ENCODE data around the gene GSK3A. TPM values are rescaled to one million over a fixed set of nuclear protein-coding genes. Genes with fewer than 3 reads are reported as not detected.

GSK3A gene
- total and polyA plus RNA-seq, 2 donors, result 8.4 to 56.9 TPM

DNA sequence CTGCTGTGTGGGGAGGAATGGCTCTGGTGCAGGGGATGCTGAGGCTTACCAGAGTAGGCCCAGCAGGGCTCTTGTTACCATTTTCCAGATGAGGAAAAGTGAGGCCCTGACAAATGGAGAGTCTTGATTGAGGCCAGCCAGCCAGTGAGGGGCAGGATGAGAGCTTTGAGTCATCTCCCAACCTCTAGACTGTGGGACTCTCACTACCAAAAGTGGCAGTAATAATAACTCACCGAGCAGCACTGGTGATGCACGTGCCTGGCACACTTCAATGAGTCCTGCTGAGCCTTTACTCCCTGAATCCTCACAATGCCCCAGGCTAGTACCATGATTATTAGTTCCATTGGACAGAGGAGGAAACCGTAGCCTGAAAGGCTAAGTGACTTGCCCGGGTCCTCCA, 34.4 kb upstream of the GSK3A start:
- WGBS, result 82% methylated on average over 4 of the region's 4 CpGs
- no peak for DNase-seq (ENCODE audit: extremely low spot score)
- Histone ChIP-seq H3K36me3 (ENCODE audit: insufficient read depth) (no peaks in the 10 kb centered on the region), H3K27ac (ENCODE audit: low read depth) (no peak overlapping the region), H3K4me3 (ENCODE audit: low read depth, low read length) (no peak overlapping the region), H3K4me1 (ENCODE audit: insufficient read depth) (peaks cover 3% of the 10 kb centered on the region)

DNA sequence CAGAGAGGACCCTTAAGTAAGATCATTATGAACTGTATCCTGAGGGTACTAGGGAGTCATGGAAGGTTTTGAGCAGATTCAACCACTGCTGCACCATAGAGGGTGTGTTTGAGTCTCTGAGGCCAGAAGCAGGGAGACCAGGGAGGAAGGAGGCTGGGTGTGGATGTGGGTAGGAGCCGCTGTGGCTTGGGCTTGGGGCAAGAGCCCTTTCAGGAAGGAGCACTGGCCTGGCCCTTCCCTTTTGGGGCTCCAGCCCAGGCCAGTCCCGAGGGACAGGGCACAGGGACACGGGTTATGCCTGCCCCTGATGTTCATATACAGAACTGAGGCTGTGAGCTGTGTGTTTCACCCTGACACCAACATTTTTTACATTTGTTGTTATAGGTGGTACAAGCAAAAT, 33.9 kb upstream of the GSK3A start:
- Histone ChIP-seq H3K36me3 (ENCODE audit: insufficient read depth) (no peaks in the 10 kb centered on the region), H3K4me1 (ENCODE audit: insufficient read depth) (no peaks in the 10 kb centered on the region), H3K27ac (ENCODE audit: low read depth) (no peak overlapping the region)

DNA sequence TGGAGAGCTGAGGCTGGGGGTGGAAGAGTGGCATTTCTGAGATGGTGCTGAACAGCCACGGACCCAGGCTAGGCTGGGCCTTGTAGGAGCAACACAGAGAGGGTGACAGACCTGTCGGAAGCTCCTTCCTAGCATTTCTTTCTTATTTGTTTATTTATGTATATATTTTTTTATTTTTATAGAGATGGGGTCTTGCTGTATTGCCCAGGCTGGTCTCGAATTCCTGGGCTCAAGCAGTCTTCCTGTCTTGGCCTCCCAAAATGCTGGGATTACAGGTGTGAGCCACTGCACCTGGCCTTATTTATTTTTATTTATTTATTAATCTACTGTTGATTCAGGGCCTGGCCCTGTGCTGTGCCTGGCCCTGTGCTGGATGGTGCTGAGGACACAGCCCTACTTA, 33.1 kb upstream of the GSK3A start:
- Histone ChIP-seq H3K36me3 (ENCODE audit: insufficient read depth) (no peaks in the 10 kb centered on the region), H3K4me1 (ENCODE audit: insufficient read depth) (no peaks in the 10 kb centered on the region)

More for the DNA sequence above, 33.9 kb upstream of the GSK3A start:
- 66% methylated on average over 3 of the region's 3 CpGs for WGBS
- H3K4me3 ChIP-seq (ENCODE audit: low read depth, low read length), result no peak overlapping the region
- no peak for DNase-seq (ENCODE audit: extremely low spot score)

DNA sequence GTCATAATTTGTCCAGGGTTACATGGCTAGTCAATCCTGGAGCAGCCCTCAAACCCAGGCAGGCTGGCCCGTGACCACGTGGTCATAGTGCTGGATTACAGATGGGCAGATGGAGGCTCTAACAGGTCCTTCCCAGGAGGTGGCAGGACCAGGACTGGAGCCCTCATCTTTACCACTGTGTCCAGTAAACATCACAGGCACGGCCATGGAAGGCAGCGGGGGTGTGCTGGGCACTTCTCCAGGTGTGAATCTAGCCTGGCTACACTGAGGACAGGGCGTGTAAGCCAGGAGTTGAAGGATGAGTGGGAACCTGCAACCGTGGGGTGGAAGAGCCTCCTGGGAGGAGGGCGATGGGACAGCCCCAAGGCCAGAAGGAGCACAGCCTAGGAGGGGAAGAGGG, 32.7 kb upstream of the GSK3A start:
- no peaks in the 10 kb centered on the region for H3K36me3 ChIP-seq (ENCODE audit: insufficient read depth)
- no peaks in the 10 kb centered on the region for H3K4me1 ChIP-seq (ENCODE audit: insufficient read depth)
- 69% methylated on average over 7 of the region's 7 CpGs for WGBS
- no peak overlapping the region for H3K4me3 ChIP-seq (ENCODE audit: low read depth, low read length)
- no peak overlapping the region for H3K27ac ChIP-seq (ENCODE audit: low read depth)
- no peak for DNase-seq (ENCODE audit: extremely low spot score)

More for the DNA sequence above, 33.1 kb upstream of the GSK3A start:
- Histone ChIP-seq H3K27ac (ENCODE audit: low read depth) (no peak overlapping the region), H3K4me3 (ENCODE audit: low read depth, low read length) (no peak overlapping the region)
- WGBS, result 91% methylated on average over 3 of the region's 3 CpGs
- no peak for DNase-seq (ENCODE audit: extremely low spot score)

DNA sequence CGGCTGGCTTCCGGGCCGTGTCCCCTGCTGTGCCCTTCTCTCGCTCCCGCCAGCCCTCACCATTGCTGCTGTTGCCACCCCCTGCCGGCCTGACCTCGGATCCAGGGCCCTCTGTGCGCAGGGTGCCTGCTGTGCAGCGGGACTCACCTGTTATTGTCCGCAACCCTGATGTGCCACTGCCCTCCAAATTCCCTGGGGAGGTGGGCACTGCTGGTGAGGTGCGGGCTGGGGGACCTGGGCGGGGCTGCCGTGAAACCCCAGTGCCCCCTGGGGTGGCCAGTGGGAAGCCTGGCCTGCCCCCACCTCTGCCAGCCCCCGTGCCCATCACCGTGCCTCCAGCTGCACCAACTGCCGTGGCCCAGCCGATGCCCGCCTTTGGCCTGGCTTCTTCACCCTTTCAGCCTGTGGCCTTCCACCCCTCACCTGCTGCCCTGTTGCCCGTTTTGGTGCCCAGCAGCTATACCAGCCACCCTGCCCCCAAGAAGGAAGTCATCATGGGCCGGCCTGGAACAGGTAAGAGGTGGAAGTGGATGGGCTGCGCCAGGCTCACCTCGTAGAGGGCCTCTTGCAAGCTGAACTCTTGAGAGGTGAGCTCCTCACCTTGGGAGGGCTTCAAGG, 31.8 kb upstream of the GSK3A start:
- Histone ChIP-seq H3K27ac (ENCODE audit: low read depth) (no peak overlapping the region), H3K4me3 (ENCODE audit: low read depth, low read length) (no peak overlapping the region), H3K4me1 (ENCODE audit: insufficient read depth) (no peaks in the 10 kb centered on the region), H3K36me3 (ENCODE audit: insufficient read depth) (no peaks in the 10 kb centered on the region)
- 92% methylated on average over 22 of the region's 22 CpGs for WGBS
- DNase-seq (ENCODE audit: extremely low spot score), result no peak

DNA sequence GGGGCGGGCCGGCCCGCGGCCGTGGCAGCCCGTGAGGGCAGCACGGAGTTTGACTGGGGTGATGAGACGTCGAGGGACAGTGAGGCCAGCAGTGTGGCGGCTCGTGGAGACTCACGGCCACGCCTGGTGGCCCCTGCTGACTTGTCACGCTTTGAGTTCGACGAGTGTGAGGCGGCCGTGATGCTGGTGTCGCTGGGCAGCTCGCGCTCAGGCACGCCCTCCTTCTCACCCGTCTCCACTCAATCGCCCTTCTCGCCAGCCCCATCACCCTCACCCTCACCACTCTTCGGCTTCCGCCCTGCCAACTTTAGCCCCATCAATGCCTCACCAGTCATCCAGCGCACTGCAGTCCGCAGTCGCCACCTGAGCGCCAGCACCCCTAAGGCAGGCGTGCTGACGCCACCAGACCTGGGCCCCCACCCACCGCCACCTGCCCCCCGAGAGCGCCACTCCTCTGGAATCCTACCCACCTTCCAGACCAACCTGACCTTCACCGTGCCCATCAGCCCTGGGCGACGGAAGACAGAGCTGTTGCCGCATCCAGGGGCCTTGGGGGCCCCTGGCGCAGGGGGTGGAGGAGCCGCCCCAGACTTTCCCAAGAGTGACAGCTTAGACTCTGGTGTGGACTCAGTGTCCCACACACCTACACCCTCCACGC, 31.1 kb upstream of the GSK3A start:
- H3K36me3 ChIP-seq (ENCODE audit: insufficient read depth), result no peaks in the 10 kb centered on the region
- H3K4me1 ChIP-seq (ENCODE audit: insufficient read depth), result no peaks in the 10 kb centered on the region

DNA sequence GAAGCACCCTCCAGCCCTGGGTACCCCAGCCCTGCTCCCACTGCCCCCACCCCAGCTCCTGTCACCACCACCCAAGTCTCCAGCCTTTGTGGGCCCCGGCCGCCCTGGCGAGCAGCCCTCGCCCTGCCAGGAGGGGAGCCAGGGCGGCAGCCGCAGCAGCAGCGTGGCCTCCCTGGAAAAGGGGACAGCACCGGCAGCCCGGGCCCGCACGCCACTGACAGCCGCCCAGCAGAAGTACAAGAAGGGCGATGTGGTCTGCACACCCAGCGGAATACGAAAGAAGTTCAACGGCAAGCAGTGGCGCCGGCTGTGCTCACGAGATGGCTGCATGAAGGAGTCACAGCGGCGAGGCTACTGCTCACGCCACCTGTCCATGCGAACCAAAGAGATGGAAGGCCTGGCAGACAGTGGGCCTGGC, 30.6 kb upstream of the GSK3A start:
- no peaks in the 10 kb centered on the region for H3K36me3 ChIP-seq (ENCODE audit: insufficient read depth)
- H3K4me3 ChIP-seq (ENCODE audit: low read depth, low read length), result no peak overlapping the region
- H3K27ac ChIP-seq (ENCODE audit: low read depth), result no peak overlapping the region
- no peak for DNase-seq (ENCODE audit: extremely low spot score)
- H3K4me1 ChIP-seq (ENCODE audit: insufficient read depth), result no peaks in the 10 kb centered on the region
- 94% methylated on average over 23 of the region's 23 CpGs for WGBS

More for the DNA sequence above, 31.1 kb upstream of the GSK3A start:
- 94% methylated on average over 43 of the region's 43 CpGs for WGBS
- H3K27ac ChIP-seq (ENCODE audit: low read depth), result no peak overlapping the region
- DNase-seq (ENCODE audit: extremely low spot score), result no peak
- H3K4me3 ChIP-seq (ENCODE audit: low read depth, low read length), result no peak overlapping the region

DNA sequence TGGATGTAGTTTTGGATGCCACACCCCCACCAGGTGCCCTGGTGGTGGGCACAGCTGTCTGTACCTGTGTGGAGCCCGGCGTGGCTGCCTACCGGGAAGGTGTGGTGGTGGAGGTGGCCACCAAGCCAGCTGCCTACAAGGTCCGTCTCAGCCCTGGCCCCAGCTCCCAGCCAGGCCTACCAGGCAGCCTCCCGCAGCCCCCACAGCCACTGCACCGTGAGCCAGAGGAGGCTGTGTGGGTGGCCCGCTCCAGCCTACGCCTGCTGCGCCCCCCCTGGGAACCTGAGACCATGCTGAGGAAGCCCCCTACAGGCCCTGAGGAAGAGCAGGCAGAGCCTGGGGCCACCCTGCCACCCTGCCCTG, 30.1 kb upstream of the GSK3A start:
- WGBS, result 80% methylated on average over 9 of the region's 9 CpGs
- no peaks in the 10 kb centered on the region for H3K4me1 ChIP-seq (ENCODE audit: insufficient read depth)
- no peak overlapping the region for H3K27ac ChIP-seq (ENCODE audit: low read depth)
- no peaks in the 10 kb centered on the region for H3K36me3 ChIP-seq (ENCODE audit: insufficient read depth)
- no peak overlapping the region for H3K4me3 ChIP-seq (ENCODE audit: low read depth, low read length)
- no peak for DNase-seq (ENCODE audit: extremely low spot score)

DNA sequence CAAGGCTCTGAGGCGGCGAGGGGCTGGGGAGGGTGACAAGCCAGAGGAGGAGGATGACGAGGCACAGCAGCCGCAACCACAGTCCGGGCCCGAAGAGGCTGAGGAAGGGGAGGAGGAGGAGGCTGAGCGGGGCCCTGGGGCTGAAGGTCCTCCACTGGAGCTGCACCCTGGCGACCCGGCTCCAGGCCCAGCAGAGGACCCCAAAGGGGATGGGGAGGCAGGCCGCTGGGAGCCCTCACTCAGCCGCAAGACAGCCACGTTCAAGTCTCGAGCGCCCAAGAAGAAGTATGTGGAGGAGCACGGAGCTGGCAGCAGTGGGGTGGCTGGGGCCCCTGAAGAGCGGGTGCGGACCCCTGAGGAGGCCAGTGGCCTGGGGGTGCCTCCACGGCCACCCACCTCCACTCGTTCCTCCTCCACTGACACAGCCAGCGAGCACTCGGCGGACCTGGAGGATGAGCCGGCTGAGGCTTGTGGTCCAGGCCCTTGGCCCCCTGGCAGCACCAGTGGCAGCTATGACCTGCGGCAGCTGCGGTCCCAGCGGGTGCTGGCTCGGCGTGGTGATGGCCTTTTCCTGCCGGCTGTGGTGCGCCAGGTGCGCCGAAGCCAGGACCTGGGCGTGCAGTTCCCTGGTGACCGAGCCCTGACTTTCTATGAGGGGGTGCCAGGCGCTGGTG, 29.6 kb upstream of the GSK3A start:
- 90% methylated on average over 35 of the region's 35 CpGs for WGBS
- H3K27ac ChIP-seq (ENCODE audit: low read depth), result no peak overlapping the region
- no peaks in the 10 kb centered on the region for H3K36me3 ChIP-seq (ENCODE audit: insufficient read depth)
- H3K4me1 ChIP-seq (ENCODE audit: insufficient read depth), result no peaks in the 10 kb centered on the region
- H3K4me3 ChIP-seq (ENCODE audit: low read depth, low read length), result no peak overlapping the region
- DNase-seq (ENCODE audit: extremely low spot score), result no peak

DNA sequence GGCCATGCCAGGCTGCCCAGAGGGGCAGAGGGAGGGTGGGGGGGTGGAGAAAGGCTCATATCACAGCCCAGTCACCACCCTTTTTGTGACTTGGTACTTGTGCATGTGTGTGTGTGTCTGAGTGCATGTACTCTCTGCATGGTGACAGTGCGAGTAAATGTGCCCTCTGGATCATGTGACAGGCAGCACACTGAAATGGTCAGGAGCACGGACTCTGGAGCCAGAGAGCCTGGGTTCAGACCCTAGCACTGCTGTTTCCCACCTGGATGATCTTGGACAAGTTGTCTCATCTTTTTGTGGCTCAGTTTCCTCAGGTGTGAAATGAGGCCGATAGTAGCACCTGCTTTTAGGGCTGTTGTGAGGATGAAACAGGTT, 28.6 kb upstream of the GSK3A start:
- no peak for DNase-seq (ENCODE audit: extremely low spot score)
- Histone ChIP-seq H3K27ac (ENCODE audit: low read depth) (no peak overlapping the region), H3K4me1 (ENCODE audit: insufficient read depth) (no peaks in the 10 kb centered on the region), H3K36me3 (ENCODE audit: insufficient read depth) (no peaks in the 10 kb centered on the region), H3K4me3 (ENCODE audit: low read depth, low read length) (no peak overlapping the region)
- whole genome bisulfite sequencing, result 50% methylated on average over 3 of the region's 3 CpGs

DNA sequence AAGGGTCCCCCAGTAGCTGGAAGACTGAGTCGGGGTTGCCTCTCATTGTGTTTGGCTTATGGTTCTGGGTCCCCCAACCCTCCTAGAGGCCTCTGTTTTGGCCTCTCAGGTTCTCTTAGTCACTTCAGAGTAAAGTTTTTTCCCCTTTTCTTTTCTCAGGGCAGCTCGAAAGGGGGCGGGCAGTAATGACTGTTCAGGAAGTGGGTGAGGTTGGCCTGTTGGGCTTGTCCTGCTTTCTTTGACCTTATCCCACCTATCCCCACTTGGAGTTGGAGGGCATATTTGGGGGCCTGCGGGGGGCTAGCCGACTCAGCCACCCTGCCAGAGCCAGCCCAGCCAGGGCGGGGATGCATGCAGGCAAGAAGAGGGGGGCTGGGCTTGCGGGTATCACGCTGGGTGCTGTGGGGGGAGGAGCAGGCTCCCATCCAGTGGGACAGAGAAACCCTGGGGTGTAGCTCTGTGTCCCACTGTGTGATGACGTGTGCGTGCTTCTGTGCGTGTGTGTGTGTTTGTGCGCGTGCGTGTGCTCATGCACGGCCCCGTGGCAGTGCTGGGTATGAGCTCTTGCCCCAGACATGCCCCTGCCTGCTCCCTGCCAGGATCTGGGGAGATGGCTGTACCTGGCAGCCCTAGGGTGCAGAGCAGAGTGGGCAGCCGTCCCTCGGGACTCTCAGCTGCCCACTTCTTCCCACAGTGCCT, 28.1 kb upstream of the GSK3A start:
- Histone ChIP-seq H3K4me3 (ENCODE audit: low read depth, low read length) (peak overlapping the region; percentile 70), H3K27ac (ENCODE audit: low read depth) (peak overlapping the region; percentile 88), H3K4me1 (ENCODE audit: insufficient read depth) (no peaks in the 10 kb centered on the region), H3K36me3 (ENCODE audit: insufficient read depth) (no peaks in the 10 kb centered on the region)
- WGBS, result 21% methylated on average over 18 of the region's 18 CpGs
- DNase-seq (ENCODE audit: extremely low spot score), result no peak

DNA sequence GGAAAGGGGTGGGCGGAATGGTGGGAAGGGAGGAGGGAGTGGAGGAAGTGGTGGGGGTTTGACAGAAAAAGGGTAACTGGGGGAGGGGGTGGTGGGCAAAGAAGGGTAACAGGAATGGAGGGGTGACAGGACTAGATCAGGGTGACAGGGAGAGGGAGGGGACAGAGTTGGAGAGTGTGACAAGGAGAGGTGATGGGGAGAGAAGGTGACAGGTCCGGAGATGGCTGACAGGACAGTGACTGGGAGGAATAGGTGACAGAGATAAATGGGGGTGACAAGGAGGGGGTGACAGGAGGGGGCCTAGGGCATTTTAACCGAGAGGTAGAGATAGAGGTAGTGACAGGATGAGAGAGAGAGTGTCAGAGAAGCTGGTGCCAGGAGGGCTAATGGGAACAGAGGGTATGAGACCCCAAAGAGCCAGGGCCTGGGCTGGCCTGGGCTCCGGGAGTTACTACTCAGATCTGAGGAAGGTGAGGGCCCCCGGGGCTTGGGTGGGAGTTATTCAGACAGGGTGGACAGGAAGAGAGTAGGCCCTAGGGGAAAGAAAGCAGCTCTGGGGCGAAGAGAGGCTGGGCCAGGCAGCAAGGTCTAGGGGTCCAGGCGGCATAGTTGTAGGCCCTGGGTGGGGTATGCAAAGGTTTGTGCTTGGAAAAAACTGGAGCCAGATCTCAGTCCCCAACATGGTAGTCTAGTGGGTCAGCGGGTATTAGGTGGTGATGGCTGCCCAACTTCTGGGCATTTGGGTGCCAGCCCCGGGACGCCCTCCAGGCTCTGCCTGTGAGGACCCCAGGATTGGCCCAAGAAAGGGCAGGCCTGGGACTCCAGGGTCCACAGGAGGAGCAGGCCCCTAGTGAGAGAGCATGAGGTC, 27.3 kb upstream of the GSK3A start:
- Histone ChIP-seq H3K27ac (ENCODE audit: low read depth) (peak overlapping the region; percentile 88), H3K4me1 (ENCODE audit: insufficient read depth) (no peaks in the 10 kb centered on the region), H3K36me3 (ENCODE audit: insufficient read depth) (no peaks in the 10 kb centered on the region), H3K4me3 (ENCODE audit: low read depth, low read length) (peak overlapping the region; percentile 70)
- DNase-seq (ENCODE audit: extremely low spot score), result no peak
- WGBS, result 32% methylated on average over 10 of the region's 10 CpGs

All from urinary bladder (tissue), 4 donors.